Stimulated activated CD8-positive, alpha-beta memory T cell treated with anti-CD3 and anti-CD28 coated beads, Interleukin-12 subunit alpha, Interleukin-12 subunit beta, amount 100 ng/mL, for 1 hour (primary cell): ENCODE results near the gene PRKAR1B.

Experiments
- DNase-seq: peaks from one replicate; pipeline ENCODE4 v3.0.0-alpha.2; 2020; ENCODE audit warnings: low read depth

PRKAR1B gene

GRCh38 chr7:509426-510130 lies 217.5 kb downstream of the PRKAR1B start:
- no peak for DNase-seq

GRCh38 chr7:508461-509170 lies 218.5 kb downstream of the PRKAR1B start:
- DNase-seq = no peak

DNA sequence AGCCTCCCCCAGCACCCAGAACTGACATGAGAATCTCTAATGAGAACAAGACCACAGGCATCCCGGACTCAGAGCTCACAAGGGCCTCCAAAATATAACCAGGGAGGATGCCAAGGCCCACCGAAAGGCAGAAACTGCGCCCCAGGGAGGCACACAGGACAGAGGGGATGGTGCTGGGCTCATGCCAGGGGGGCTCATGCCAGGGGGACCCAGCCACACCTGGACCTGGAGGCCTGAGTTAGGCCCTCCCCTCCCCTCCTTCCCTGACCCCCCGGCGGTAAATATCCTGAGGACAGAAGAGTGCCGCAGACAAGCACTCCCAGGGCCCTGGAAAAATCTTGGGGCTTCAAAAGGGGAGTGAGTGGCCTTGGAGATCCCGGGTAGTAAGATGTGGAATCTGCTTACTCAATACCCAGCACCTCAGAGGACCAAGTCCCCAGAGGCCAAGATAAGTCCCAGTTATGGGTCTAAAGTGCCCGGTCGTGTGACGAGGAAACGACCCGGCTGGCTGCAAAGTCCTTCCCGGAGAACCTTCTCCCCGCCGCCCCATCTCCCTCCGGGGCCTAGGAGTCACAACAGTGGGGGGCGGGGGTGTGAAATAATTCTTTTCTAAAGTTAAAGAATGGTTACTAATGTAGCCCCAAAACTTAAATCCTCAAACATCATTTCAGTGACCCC lies 219.3 kb downstream of the PRKAR1B start:
- DNase-seq = no peak

DNA sequence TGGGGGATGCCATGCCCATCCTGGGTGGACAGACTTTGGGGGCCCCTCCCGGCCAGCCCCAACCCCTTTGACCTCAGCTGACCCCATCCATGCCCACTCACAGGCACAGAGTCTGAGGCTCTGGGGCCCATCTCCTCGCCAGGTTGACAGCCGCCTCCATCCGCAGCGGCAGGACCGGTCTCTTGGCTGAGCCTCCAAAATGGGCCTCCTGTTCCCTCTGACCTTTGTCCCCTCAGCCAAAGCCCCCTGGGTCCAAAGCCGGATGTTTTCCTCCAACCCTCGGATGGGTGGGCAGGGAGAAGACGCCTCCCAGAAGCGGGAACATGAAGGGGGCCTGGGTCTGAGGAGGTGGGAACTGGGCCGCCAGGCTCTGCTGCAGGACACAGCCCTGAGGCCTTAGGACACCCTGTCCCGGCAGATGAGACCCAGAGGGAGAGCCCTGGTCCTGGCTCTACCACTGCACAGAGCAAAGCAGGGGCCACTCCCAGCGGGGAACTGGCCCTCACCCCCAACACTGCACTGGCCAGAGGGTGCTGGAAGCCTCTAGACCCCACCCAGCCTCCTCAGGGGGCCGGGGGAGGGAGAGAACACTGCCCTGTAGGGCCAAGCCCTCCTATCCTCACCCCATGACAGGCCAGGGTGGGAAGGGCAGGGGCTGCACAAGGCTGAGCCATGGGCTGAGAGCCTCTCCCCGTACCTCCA lies 220.0 kb downstream of the PRKAR1B start:
- DNase-seq = no peak

- no peak for DNase-seq
Measured at GRCh38 chr7:506391-506831, 220.7 kb downstream of the PRKAR1B start.

GRCh38 chr7:505171-505570 lies 221.9 kb downstream of the PRKAR1B start:
- no peak for DNase-seq

DNA sequence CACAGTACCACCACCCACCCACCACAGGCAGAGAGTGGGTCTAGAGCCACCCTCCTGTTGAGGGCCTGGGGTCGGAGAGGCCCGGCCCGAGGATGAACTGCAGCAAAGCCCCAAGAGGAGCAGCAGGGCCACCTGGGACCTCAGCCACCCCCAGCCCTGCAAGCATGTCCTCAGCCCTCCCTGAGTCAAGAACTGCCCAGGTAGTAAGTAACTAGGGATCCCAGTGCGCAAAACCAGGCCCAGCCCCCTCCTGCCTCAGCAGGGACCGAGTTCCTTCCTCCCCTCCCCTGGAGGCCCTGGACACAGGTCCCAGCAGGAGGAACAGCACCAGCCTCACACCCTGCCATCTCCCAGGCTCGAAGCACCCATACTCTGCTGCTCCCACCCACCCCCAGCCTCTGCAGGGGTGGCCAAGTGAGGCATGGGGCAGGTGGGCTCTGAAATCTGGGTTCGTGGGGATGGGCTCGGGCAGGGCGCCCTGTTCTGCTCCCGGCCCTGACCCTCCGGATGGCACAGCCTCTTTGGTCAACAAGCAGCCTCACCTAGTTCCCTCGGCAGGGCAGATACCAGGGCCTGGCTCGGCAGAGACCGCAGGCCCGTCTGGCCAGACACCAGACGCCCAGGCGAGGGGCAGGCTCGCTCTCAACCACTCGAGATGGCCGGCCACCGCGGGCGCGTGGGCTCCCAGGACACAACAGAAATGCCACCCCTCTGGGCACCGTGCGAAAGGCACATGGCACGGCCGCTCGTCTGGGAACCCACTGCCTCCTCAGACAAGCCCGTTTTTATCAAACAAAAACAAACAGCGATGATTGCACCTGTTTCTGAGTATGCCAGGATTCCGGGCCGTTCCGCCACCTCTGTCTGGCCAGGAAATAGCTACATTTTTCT lies 222.6 kb downstream of the PRKAR1B start:
- DNase-seq = no peak

DNA sequence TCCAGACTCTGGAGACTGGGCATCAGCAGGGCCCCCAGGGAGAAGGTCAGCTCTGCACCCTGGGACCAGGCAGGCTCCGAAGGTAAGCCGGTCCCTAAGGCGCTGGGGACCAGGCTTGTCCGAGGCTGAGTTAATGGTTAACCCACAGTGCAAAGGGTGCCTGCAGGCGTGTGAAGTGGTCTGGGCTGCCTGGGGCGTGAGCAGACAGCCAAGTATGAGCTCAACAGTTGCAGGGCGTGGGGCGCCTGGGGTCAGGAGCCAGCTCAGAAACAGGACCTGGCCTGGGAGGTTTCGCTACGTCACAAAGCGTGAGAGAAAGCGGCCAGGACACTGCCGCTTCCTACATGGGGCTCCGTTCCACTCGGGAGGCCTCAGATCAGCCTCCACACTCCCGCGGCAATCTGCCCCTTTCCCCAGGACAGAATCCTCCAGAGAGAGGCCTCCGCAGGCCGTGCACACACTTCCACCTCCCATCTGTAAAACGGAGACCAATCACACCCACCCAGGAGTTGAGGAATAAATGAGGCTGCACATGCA lies 223.4 kb downstream of the PRKAR1B start:
- no peak for DNase-seq

DNA sequence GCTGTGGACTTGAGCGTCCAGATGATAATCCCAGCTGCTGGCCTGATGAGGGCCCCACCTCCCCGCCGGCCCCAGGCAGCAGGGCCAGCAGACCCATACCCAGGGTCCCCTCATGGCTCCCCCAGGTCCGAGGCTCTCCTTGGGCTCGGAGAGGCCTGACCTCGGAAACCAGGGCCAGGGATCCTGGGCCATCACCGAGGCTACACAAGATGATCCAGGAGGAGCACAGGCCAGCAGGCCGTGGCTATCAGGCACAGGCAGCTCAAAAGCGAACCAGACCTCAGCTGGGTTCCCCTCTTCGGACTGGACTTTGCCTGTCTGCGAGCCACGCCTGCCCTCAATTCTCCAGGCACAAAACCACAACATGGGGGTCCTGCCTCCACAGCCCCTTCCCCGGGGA lies 224.8 kb downstream of the PRKAR1B start:
- DNase-seq = no peak

DNA sequence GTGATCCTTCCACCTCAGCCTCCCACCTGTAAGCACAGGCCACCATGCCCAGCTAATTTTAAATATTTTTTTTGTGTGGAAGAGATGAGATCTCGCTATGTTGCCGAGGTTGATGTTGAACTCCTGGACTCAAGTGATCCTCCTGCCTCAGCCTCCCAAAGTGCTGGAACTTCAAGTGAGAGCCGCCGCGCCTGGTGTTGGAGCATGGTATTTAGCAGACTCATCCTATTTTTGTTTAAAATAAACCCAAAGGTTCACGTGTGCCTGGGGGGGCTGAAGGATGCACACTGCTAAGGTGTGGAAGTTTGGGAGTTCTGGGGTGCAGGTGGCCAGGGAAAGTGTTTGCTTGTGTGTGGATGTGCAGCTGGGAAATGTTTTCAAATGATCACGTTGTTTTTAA lies 225.6 kb downstream of the PRKAR1B start:
- DNase-seq = no peak

- DNase-seq = no peak
Measured at GRCh38 chr7:500521-501420, 226.3 kb downstream of the PRKAR1B start.

GRCh38 chr7:499853-500485 lies 227.1 kb downstream of the PRKAR1B start:
- no peak for DNase-seq
